Naive thymus-derived CD4-positive, alpha-beta T cell (primary cell): ENCODE measurements around the gene TMPRSS2. TPM values are rescaled to one million over a fixed set of nuclear protein-coding genes. Genes with fewer than 3 reads are reported as not detected.

ENCODE experiments used
- ATAC-seq: fragments of 150-1000 bp; cut with Tn5 transposase; 2 replicates; pipeline ENCODE4 v1.10.0; 2021; ENCODE audit warnings: mild to moderate bottlenecking, moderate library complexity
- CTCF ChIA-PET: fragments of 350-600 bp; sonication (Branson Sonifier 250); formaldehyde crosslinking; loops from one replicate; lab custom pipeline; 2021; ENCODE audit warnings: antibody characterized with exemption; lab: Charles Lee
- POLR2A ChIA-PET: fragments of 350-600 bp; sonication (Branson Sonifier 250); formaldehyde crosslinking; loops from one replicate; lab custom pipeline; 2021; ENCODE audit warnings: antibody characterized with exemption, inconsistent platforms; lab: Charles Lee
- DNase-seq, 9 donors: peaks; one replicate each; pipeline versions ENCODE4 v3.0.0 to v3.0.0-alpha.2; 2020 to 2022; ENCODE audit warnings: mixed read lengths in 1 of 9
- H3K27ac ChIP-seq: one replicate; pipeline ENCODE4 v1.7.0; 2013; ENCODE audit warnings: mild to moderate bottlenecking, low read depth, low read length, moderate library complexity
- H3K27me3 ChIP-seq, 2 donors: one replicate each; pipeline ENCODE4 v1.7.0; 2013; ENCODE audit warnings: low read length in 2 of 2, mild to moderate bottlenecking in 2 of 2, moderate library complexity in 2 of 2; ENCODE audit not compliant: control insufficient read depth in 2 of 2, insufficient read depth in 2 of 2
- H3K36me3 ChIP-seq, 3 experiments: 1 replicate in 2 of 3; 2 replicates in 1 of 3; pipeline ENCODE4 v1.7.0; 2013; ENCODE audit warnings: low read length in 3 of 3, mild to moderate bottlenecking in 3 of 3, moderate library complexity in 1 of 3; ENCODE audit not compliant: insufficient read depth in 3 of 3, control insufficient read depth in 2 of 3
- H3K4me1 ChIP-seq, 2 donors: one replicate each; pipeline ENCODE4 v1.7.0; 2013; ENCODE audit warnings: low read length in 2 of 2, mild to moderate bottlenecking in 2 of 2, moderate library complexity in 1 of 2; ENCODE audit not compliant: control insufficient read depth in 2 of 2, insufficient read depth in 2 of 2
- H3K4me3 ChIP-seq: 2 replicates; pipeline ENCODE4 v1.7.0; 2013; ENCODE audit warnings: mild to moderate bottlenecking, low read length
- H3K9me3 ChIP-seq, 3 experiments: 1 replicate in 2 of 3; 2 replicates in 1 of 3; pipeline ENCODE4 v1.7.0; 2013; ENCODE audit warnings: low read length in 3 of 3; ENCODE audit not compliant: control insufficient read depth in 2 of 3
- H3K27ac Mint-ChIP-seq, 9 donors: one replicate each; pipeline ENCODE4 v1.8.0; 2020 to 2022; ENCODE audit warnings: mixed read lengths in 9 of 9, mild to moderate bottlenecking in 8 of 9, moderate library complexity in 5 of 9, inconsistent platforms in 2 of 9
- H3K27me3 Mint-ChIP-seq, 5 donors: one replicate each; pipeline ENCODE4 v1.8.0; 2021 to 2022; ENCODE audit warnings: mixed read lengths in 5 of 5, mild to moderate bottlenecking in 1 of 5
- H3K36me3 Mint-ChIP-seq, 5 donors: one replicate each; pipeline ENCODE4 v1.8.0; 2020 to 2022; ENCODE audit warnings: mixed read lengths in 5 of 5, mild to moderate bottlenecking in 3 of 5, inconsistent platforms in 1 of 5
- H3K4me1 Mint-ChIP-seq, 7 donors: one replicate each; pipeline ENCODE4 v1.8.0; 2020 to 2022; ENCODE audit warnings: mixed read lengths in 7 of 7, mild to moderate bottlenecking in 3 of 7, inconsistent platforms in 1 of 7
- H3K4me3 Mint-ChIP-seq, 10 donors: one replicate each; pipeline ENCODE4 v1.8.0; 2020 to 2022; ENCODE audit warnings: mild to moderate bottlenecking in 10 of 10, mixed read lengths in 10 of 10, moderate library complexity in 6 of 10, inconsistent platforms in 2 of 10
- H3K9me3 Mint-ChIP-seq, 11 donors: one replicate each; pipeline ENCODE4 v1.8.0; 2020 to 2022; ENCODE audit warnings: mixed read lengths in 11 of 11, mild to moderate bottlenecking in 4 of 11, inconsistent platforms in 1 of 11, moderate library complexity in 1 of 11
- intact Hi-C, 2 donors: fragments of 100-400 bp; cut with micrococcal nuclease; formaldehyde crosslinking; loops; one replicate each; pipeline ENCODE4 v1.15.1; 2023
- polyA plus RNA-seq, 2 donors: library from polyadenylated mRNA; unstranded; fragments of 300-500 nt; fragmentation: Illumina TruSeq; gene quantifications; one replicate each; pipeline ENCODE4 v1.2.3, GENCODE V29; 2021
- total RNA-seq, 6 experiments: library from RNA in 5 of 6; stranded (reverse) in 5 of 6; gene quantifications; 1 replicate in 5 of 6; 2 replicates in 1 of 6; pipeline ENCODE4 v1.2.3 and lab custom pipeline; 2021 to 2026

TMPRSS2 gene
- total and polyA plus RNA-seq, 7 experiments from 2014 or later, result not detected

GRCh38 chr21:41497008-41497407, 10.9 kb downstream of the TMPRSS2 start:
- no peaks in the 10 kb centered on the region for H3K36me3 ChIP-seq
- Mint-ChIP-seq H3K4me1 (peaks cover 0 to 3% (median 0%) of the 10 kb centered on the region in 7 donors), H3K4me3 (no peak overlapping the region), H3K36me3 (no peaks in the 10 kb centered on the region), H3K27ac (no peak overlapping the region), H3K9me3 (no peaks in the 10 kb centered on the region), H3K27me3 (peaks cover 14 to 30% (median 23%) of the 10 kb centered on the region in 5 donors)
- no peaks in the 10 kb centered on the region for H3K9me3 ChIP-seq
- no peak overlapping the region for H3K4me3 ChIP-seq
- H3K27ac ChIP-seq, result no peak overlapping the region
- no peak for ATAC-seq
- no peak for DNase-seq
- intact Hi-C loops, result no loop called here
- CTCF ChIA-PET, result no interaction called here
- no peaks in the 10 kb centered on the region for H3K27me3 ChIP-seq
- H3K4me1 ChIP-seq, result no peaks in the 10 kb centered on the region
- POLR2A ChIA-PET, result no interaction called here

GRCh38 chr21:41494242-41494641, 13.7 kb downstream of the TMPRSS2 start:
- no peaks in the 10 kb centered on the region for H3K36me3 ChIP-seq
- H3K27ac Mint-ChIP-seq, result no peak overlapping the region
- no peak for ATAC-seq
- H3K27me3 ChIP-seq, result no peaks in the 10 kb centered on the region
- no peak for DNase-seq
- ChIA-PET POLR2A (no interaction called here), CTCF (no interaction called here)
- no peaks in the 10 kb centered on the region for H3K9me3 Mint-ChIP-seq
- no peaks in the 10 kb centered on the region for H3K36me3 Mint-ChIP-seq
- no peak overlapping the region for H3K4me3 Mint-ChIP-seq
- no peak overlapping the region for H3K4me3 ChIP-seq
- H3K27me3 Mint-ChIP-seq, result peaks cover 9 to 27% (median 11%) of the 10 kb centered on the region in 5 donors
- H3K4me1 ChIP-seq, result no peaks in the 10 kb centered on the region
- no peaks in the 10 kb centered on the region for H3K9me3 ChIP-seq
- H3K4me1 Mint-ChIP-seq, result peaks cover 0 to 4% (median 0%) of the 10 kb centered on the region in 7 donors
- intact Hi-C loops, result no loop called here
- H3K27ac ChIP-seq, result no peak overlapping the region

DNA sequence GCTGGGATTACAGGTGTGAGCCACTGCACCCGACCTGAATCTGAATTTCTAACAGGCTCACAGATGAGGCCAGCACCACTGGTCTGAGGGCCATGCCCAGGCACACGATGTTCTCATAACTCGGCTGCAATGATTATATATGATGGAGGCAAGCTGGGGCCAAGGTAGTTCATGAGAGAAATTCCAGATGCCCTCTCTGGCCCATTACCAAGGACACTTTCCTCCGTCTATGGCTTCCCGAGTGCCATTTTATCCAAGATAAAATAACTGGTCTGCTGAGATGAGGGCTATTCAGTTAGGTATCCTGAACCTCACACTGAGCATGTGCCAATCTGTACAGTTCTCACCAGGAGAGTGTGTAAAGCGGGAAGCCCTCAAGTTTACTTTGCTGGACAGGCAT, 16.5 kb downstream of the TMPRSS2 start:
- Histone ChIP-seq H3K36me3 (no peaks in the 10 kb centered on the region), H3K4me1 (no peaks in the 10 kb centered on the region), H3K4me3 (no peak overlapping the region), H3K27me3 (no peaks in the 10 kb centered on the region), H3K9me3 (no peaks in the 10 kb centered on the region), H3K27ac (no peak overlapping the region)
- Mint-ChIP-seq H3K27ac (no peak overlapping the region), H3K27me3 (peaks cover 3 to 21% (median 9%) of the 10 kb centered on the region in 5 donors), H3K4me3 (no peak overlapping the region), H3K4me1 (peaks cover 0 to 4% (median 0%) of the 10 kb centered on the region in 7 donors), H3K9me3 (no peaks in the 10 kb centered on the region), H3K36me3 (no peaks in the 10 kb centered on the region)
- no peak for DNase-seq
- intact Hi-C loops, result no loop called here
- ATAC-seq, result no peak
- POLR2A ChIA-PET, result no interaction called here
- CTCF ChIA-PET, result no interaction called here

GRCh38 chr21:41490330-41490729, 17.6 kb downstream of the TMPRSS2 start:
- H3K4me3 Mint-ChIP-seq, result no peak overlapping the region
- H3K27ac Mint-ChIP-seq, result no peak overlapping the region
- H3K36me3 Mint-ChIP-seq, result no peaks in the 10 kb centered on the region
- H3K27me3 Mint-ChIP-seq, result peaks cover 3 to 21% (median 9%) of the 10 kb centered on the region in 5 donors
- H3K9me3 Mint-ChIP-seq, result no peaks in the 10 kb centered on the region
- no peak for ATAC-seq
- H3K9me3 ChIP-seq, result no peaks in the 10 kb centered on the region
- peaks cover 0 to 4% (median 0%) of the 10 kb centered on the region in 7 donors for H3K4me1 Mint-ChIP-seq
- no peaks in the 10 kb centered on the region for H3K4me1 ChIP-seq
- ChIA-PET POLR2A (no interaction called here), CTCF (no interaction called here)
- no peak overlapping the region for H3K4me3 ChIP-seq
- no peaks in the 10 kb centered on the region for H3K27me3 ChIP-seq
- intact Hi-C loops, result no loop called here
- no peak for DNase-seq
- no peak overlapping the region for H3K27ac ChIP-seq
- no peaks in the 10 kb centered on the region for H3K36me3 ChIP-seq

GRCh38 chr21:41489329-41489728, 18.6 kb downstream of the TMPRSS2 start:
- no peak overlapping the region for H3K27ac Mint-ChIP-seq
- ChIA-PET CTCF (no interaction called here), POLR2A (no interaction called here)
- no peak overlapping the region for H3K4me3 ChIP-seq
- H3K27me3 Mint-ChIP-seq, result peaks cover 3 to 21% (median 9%) of the 10 kb centered on the region in 5 donors
- H3K36me3 Mint-ChIP-seq, result no peaks in the 10 kb centered on the region
- no peak overlapping the region for H3K4me3 Mint-ChIP-seq
- H3K9me3 ChIP-seq, result no peaks in the 10 kb centered on the region
- no peaks in the 10 kb centered on the region for H3K36me3 ChIP-seq
- no peak for DNase-seq
- no peak for ATAC-seq
- H3K27ac ChIP-seq, result no peak overlapping the region
- no peaks in the 10 kb centered on the region for H3K4me1 ChIP-seq
- H3K27me3 ChIP-seq, result no peaks in the 10 kb centered on the region
- peaks cover 0 to 4% (median 0%) of the 10 kb centered on the region in 7 donors for H3K4me1 Mint-ChIP-seq
- intact Hi-C loops, result no loop called here
- H3K9me3 Mint-ChIP-seq, result no peaks in the 10 kb centered on the region

DNA sequence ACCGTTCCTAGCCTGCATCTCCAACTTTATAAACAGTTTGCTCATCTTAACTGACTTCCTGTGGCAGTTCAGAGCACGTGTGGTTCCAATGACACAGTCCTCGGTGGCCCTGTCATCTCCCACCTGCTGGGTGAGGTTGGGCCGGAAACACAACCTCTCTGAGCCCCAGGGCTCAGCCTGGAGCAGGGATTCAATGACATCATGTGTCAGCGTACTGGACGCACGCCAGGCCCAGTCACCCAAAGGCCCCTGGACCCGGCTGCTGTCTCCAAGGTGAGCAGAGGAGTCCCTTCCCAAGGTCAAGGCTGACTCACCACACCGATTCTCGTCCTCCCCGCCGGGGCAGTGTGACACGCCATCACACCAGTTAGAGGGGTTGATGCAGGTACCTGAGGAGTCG, 19.9 kb downstream of the TMPRSS2 start:
- no peak for ATAC-seq
- intact Hi-C loops, result no loop called here

GRCh38 chr21:41487082-41487481, 20.9 kb downstream of the TMPRSS2 start:
- no peaks in the 10 kb centered on the region for H3K36me3 ChIP-seq
- no peaks in the 10 kb centered on the region for H3K27me3 ChIP-seq
- intact Hi-C loops, result no loop called here
- H3K4me3 Mint-ChIP-seq, result no peak overlapping the region
- no peaks in the 10 kb centered on the region for H3K4me1 ChIP-seq
- H3K4me3 ChIP-seq, result no peak overlapping the region
- H3K36me3 Mint-ChIP-seq, result no peaks in the 10 kb centered on the region
- no peak overlapping the region for H3K27ac ChIP-seq
- no peak for ATAC-seq
- no peaks in the 10 kb centered on the region for H3K9me3 ChIP-seq
- ChIA-PET POLR2A (no interaction called here), CTCF (no interaction called here)
- peaks cover 0 to 2% (median 0%) of the 10 kb centered on the region in 7 donors for H3K4me1 Mint-ChIP-seq
- H3K27ac Mint-ChIP-seq, result no peak overlapping the region
- H3K27me3 Mint-ChIP-seq, result peaks cover 0 to 12% (median 5%) of the 10 kb centered on the region in 5 donors
- DNase-seq, result no peak
- no peaks in the 10 kb centered on the region for H3K9me3 Mint-ChIP-seq

More for the DNA sequence above, 19.9 kb downstream of the TMPRSS2 start:
- no peak overlapping the region for H3K27ac Mint-ChIP-seq
- H3K9me3 ChIP-seq, result no peaks in the 10 kb centered on the region
- no peak overlapping the region for H3K4me3 Mint-ChIP-seq
- no peaks in the 10 kb centered on the region for H3K9me3 Mint-ChIP-seq
- peaks cover 0 to 4% (median 0%) of the 10 kb centered on the region in 7 donors for H3K4me1 Mint-ChIP-seq
- CTCF ChIA-PET, result no interaction called here
- H3K27ac ChIP-seq, result no peak overlapping the region
- DNase-seq, result no peak
- no peaks in the 10 kb centered on the region for H3K27me3 ChIP-seq
- H3K36me3 Mint-ChIP-seq, result no peaks in the 10 kb centered on the region
- no peak overlapping the region for H3K4me3 ChIP-seq
- H3K27me3 Mint-ChIP-seq, result peaks cover 0 to 15% (median 6%) of the 10 kb centered on the region in 5 donors
- no peaks in the 10 kb centered on the region for H3K36me3 ChIP-seq
- H3K4me1 ChIP-seq, result no peaks in the 10 kb centered on the region
- POLR2A ChIA-PET, result no interaction called here
